GM12891 (cell line): ENCODE data around the gene SERPINB1.

Experiments
- PAX5 ChIP-seq: IDR thresholded peaks from 2 replicates; pipeline ENCODE4 v1.6.1; 2011; ENCODE audit warnings: low read length, moderate library complexity, mild to moderate bottlenecking; ENCODE audit not compliant: insufficient read depth, severe bottlenecking
- POLR2A ChIP-seq: IDR thresholded peaks from 2 replicates; pipeline ENCODE4 v1.6.1; 2011; ENCODE audit warnings: low read depth, low read length, control low read depth
- POLR2AphosphoS5 ChIP-seq: IDR thresholded peaks from 2 replicates; pipeline ENCODE4 v1.6.1; 2011; ENCODE audit warnings: low read depth, low read length, control low read depth
- POU2F2 ChIP-seq: IDR thresholded peaks from 2 replicates; pipeline ENCODE4 v1.6.1; 2011; ENCODE audit warnings: low read depth, mild to moderate bottlenecking, control low read depth, low read length, moderate library complexity
- SPI1 ChIP-seq: IDR thresholded peaks from 2 replicates; pipeline ENCODE4 v1.6.1; 2011; ENCODE audit warnings: low read depth, low read length, control low read depth
- TAF1 ChIP-seq: IDR thresholded peaks from 2 replicates; pipeline ENCODE4 v1.6.1; 2011; ENCODE audit warnings: low read depth, low read length, control low read depth

GRCh38 chr6:2795956-2796355, 45.7 kb downstream of the SERPINB1 start:
- TF ChIP-seq POLR2AphosphoS5 (no peak), POLR2A (no peak), TAF1 (no peak), SPI1 (no peak), PAX5 (no peak), POU2F2 (no peak)
